SK-N-SH (cell line): Measurements from ENCODE around the gene SPAG8. TPM values are rescaled to one million over a fixed set of nuclear protein-coding genes. Genes with fewer than 3 reads are reported as not detected.
A peak's percentile ranks its signal among the peaks of the same experiment; 100 is the strongest.

Experiments
- CTCF ChIA-PET: fragments of 300-600, 350-600 bp; formaldehyde crosslinking; extraction: SDS; loops from one replicate; lab custom pipeline; 2021; lab: Yijun Ruan, JAX
- POLR2A ChIA-PET: fragments of 350-600 bp; sonication (Branson Sonifier 250); formaldehyde crosslinking; extraction: SDS; loops from one replicate; lab custom pipeline; 2020; ENCODE audit warnings: antibody characterized with exemption, inconsistent platforms; lab: Yijun Ruan, JAX
- DNase-seq: peaks from one replicate; pipeline ENCODE4 v3.0.0; 2012
- H2AFZ ChIP-seq: fragments of 200-600 bp; sonication (generic); 2 replicates; pipeline ENCODE4 v1.8.1; 2016; ENCODE audit warnings: antibody characterized with exemption, mild to moderate bottlenecking, low read depth
- H3F3A ChIP-seq: fragments of 200-600 bp; sonication (generic); replicated peaks from 2 replicates; pipeline ENCODE3; 2016; ENCODE audit warnings: antibody characterized with exemption, mild to moderate bottlenecking; ENCODE audit not compliant: insufficient read depth
- H3K27ac ChIP-seq, 2 experiments: fragments of 200-500 bp in 1 of 2; fragments of 200-600 bp in 1 of 2; sonication (Bioruptor generic) in 1 of 2; sonication (generic), shearing (Covaris generic) in 1 of 2; 2 replicates each; pipeline versions ENCODE4 v1.5.1 to v1.6.1; 2014 to 2016; ENCODE audit warnings: low read depth in 2 of 2, inconsistent platforms in 1 of 2, low read length in 1 of 2, mild to moderate bottlenecking in 1 of 2, mixed read lengths in 1 of 2
- H3K27me3 ChIP-seq: fragments of 200-600 bp; sonication (generic), shearing (Covaris generic); 2 replicates; pipeline ENCODE4 v1.6.1; 2016; ENCODE audit warnings: mixed run types; ENCODE audit not compliant: insufficient read depth
- H3K36me3 ChIP-seq, 2 experiments: fragments of 200-500 bp in 1 of 2; fragments of 200-600 bp in 1 of 2; sonication (Bioruptor generic) in 1 of 2; sonication (generic) in 1 of 2; replicated peaks in 1 of 2; 2 replicates each; pipeline versions ENCODE3 to v1.5.1; 2014 to 2016; ENCODE audit warnings: low read length in 1 of 2, mild to moderate bottlenecking in 1 of 2; ENCODE audit not compliant: insufficient read depth in 2 of 2, control insufficient read depth in 1 of 2
- H3K4me1 ChIP-seq, 2 experiments: fragments of 200-500 bp in 1 of 2; fragments of 200-600 bp in 1 of 2; sonication (Bioruptor generic) in 1 of 2; sonication (generic), shearing (Covaris generic) in 1 of 2; 2 replicates each; pipeline versions ENCODE4 v1.5.1 to v1.6.1; 2014 to 2016; ENCODE audit warnings: low read depth in 1 of 2, low read length in 1 of 2, mixed run types in 1 of 2; ENCODE audit not compliant: insufficient read depth in 2 of 2, control insufficient read depth in 1 of 2
- H3K4me2 ChIP-seq: fragments of 200-600 bp; sonication (generic), shearing (Covaris generic); 2 replicates; pipeline ENCODE4 v1.6.1; 2017; ENCODE audit warnings: mixed run types
- H3K4me3 ChIP-seq, 2 experiments: fragments of 200-500 bp in 1 of 2; fragments of 200-600 bp in 1 of 2; sonication (Bioruptor generic) in 1 of 2; sonication (generic), shearing (Covaris generic) in 1 of 2; 2 replicates each; pipeline versions ENCODE4 v1.5.1 to v1.8.1; 2014 to 2016; ENCODE audit warnings: low read depth in 2 of 2, inconsistent platforms in 1 of 2, low read length in 1 of 2, mild to moderate bottlenecking in 1 of 2, mixed read lengths in 1 of 2, moderate library complexity in 1 of 2
- H3K79me2 ChIP-seq: fragments of 200-600 bp; sonication (generic); 2 replicates; pipeline ENCODE4 v1.8.1; 2017; ENCODE audit warnings: mild to moderate bottlenecking; ENCODE audit not compliant: insufficient read depth
- H3K9ac ChIP-seq: fragments of 200-600 bp; sonication (generic); 2 replicates; pipeline ENCODE4 v1.6.1; 2017; ENCODE audit warnings: mixed run types
- H3K9me2 ChIP-seq: fragments of 200-600 bp; sonication (generic); 2 replicates; pipeline ENCODE4 v1.6.1; 2017; ENCODE audit warnings: mixed run types
- H3K9me3 ChIP-seq: fragments of 200-600 bp; sonication (generic); 2 replicates; pipeline ENCODE4 v1.6.1; 2017; ENCODE audit warnings: mixed run types, mild to moderate bottlenecking, moderate library complexity
- H4K20me1 ChIP-seq: fragments of 200-600 bp; sonication (generic); 2 replicates; pipeline ENCODE4 v1.6.1; 2017; ENCODE audit warnings: mild to moderate bottlenecking, mixed run types; ENCODE audit not compliant: insufficient read depth
- CTCF ChIP-seq: fragments of 200-600 bp; sonication (generic); IDR thresholded peaks from 2 replicates; pipeline ENCODE4 v1.6.1; 2017; ENCODE audit warnings: antibody characterized with exemption, mild to moderate bottlenecking, moderate library complexity
- EP300 ChIP-seq, 2 experiments: IDR thresholded peaks; 2 replicates each; pipeline versions ENCODE4 v1.4.0 to v1.6.1; 2012; ENCODE audit warnings: borderline replicate concordance in 1 of 2, low read depth in 1 of 2, low read length in 1 of 2
- FOSL2 ChIP-seq: IDR thresholded peaks from 2 replicates; pipeline ENCODE4 v1.4.0; 2012; ENCODE audit warnings: low read depth, mild to moderate bottlenecking, moderate library complexity, borderline replicate concordance
- FOXJ3 ChIP-seq: sonication (generic); formaldehyde crosslinking; IDR thresholded peaks from 2 replicates; pipeline ENCODE4 v1.5.1; 2020; ENCODE audit warnings: mild to moderate bottlenecking, missing genetic modification reagents
- FOXM1 ChIP-seq: IDR thresholded peaks from 2 replicates; pipeline ENCODE4 v1.4.0; 2012; ENCODE audit warnings: low read depth, mild to moderate bottlenecking
- GABPA ChIP-seq: IDR thresholded peaks from 2 replicates; pipeline ENCODE4 v1.4.0; 2012; ENCODE audit warnings: low read depth, mild to moderate bottlenecking
- GATA2 ChIP-seq: sonication (generic); formaldehyde crosslinking; IDR thresholded peaks from 2 replicates; pipeline ENCODE4 v1.5.0; 2020; ENCODE audit warnings: mild to moderate bottlenecking, missing genetic modification reagents
- IRF3 ChIP-seq: fragments of 150-350 bp; IDR thresholded peaks from 2 replicates; pipeline ENCODE4 v1.6.1; 2016; ENCODE audit warnings: mild to moderate bottlenecking, low read depth, low read length
- JUND ChIP-seq: IDR thresholded peaks from 2 replicates; pipeline ENCODE4 v1.4.0; 2012
- MAX ChIP-seq: IDR thresholded peaks from 2 replicates; pipeline ENCODE4 v1.4.0; 2012; ENCODE audit warnings: low read depth
- MEF2A ChIP-seq: IDR thresholded peaks from 2 replicates; pipeline ENCODE4 v1.4.0; 2012; ENCODE audit warnings: low read depth, borderline replicate concordance
- MXI1 ChIP-seq: IDR thresholded peaks from 2 replicates; pipeline ENCODE4 v1.6.1; 2012; ENCODE audit warnings: mild to moderate bottlenecking, low read depth, low read length, improper control_type of control experiment
- PBX3 ChIP-seq: IDR thresholded peaks from 2 replicates; pipeline ENCODE4; 2012
- POLR2AphosphoS5 ChIP-seq: IDR thresholded peaks from 2 replicates; pipeline ENCODE4 v1.6.1; 2012; ENCODE audit warnings: low read depth, low read length
- RAD21 ChIP-seq: IDR thresholded peaks from 2 replicates; pipeline ENCODE4 v1.6.1; 2012; ENCODE audit warnings: mild to moderate bottlenecking, low read length
- RFX5 ChIP-seq: IDR thresholded peaks from 2 replicates; pipeline ENCODE4 v1.6.1; 2012; ENCODE audit warnings: mild to moderate bottlenecking, improper control_type of control experiment, low read length
- SIN3A ChIP-seq: IDR thresholded peaks from 2 replicates; pipeline ENCODE4 v1.6.1; 2012; ENCODE audit warnings: low read depth, mild to moderate bottlenecking, low read length, moderate library complexity, borderline replicate concordance
- TEAD4 ChIP-seq: IDR thresholded peaks from 2 replicates; pipeline ENCODE4 v1.4.0; 2012; ENCODE audit warnings: mild to moderate bottlenecking, borderline replicate concordance; ENCODE audit not compliant: insufficient read depth
- YY1 ChIP-seq: IDR thresholded peaks from 2 replicates; pipeline ENCODE4 v1.4.0; 2012; ENCODE audit warnings: low read depth, mild to moderate bottlenecking
- ZBTB33 ChIP-seq: IDR thresholded peaks from 2 replicates; pipeline ENCODE4 v1.4.0; 2012; ENCODE audit warnings: low read depth, borderline replicate concordance
- WGBS: methylation state at CpG from one replicate; pipeline ENCODE4 v1.1.6; 2017; ENCODE audit warnings: low lambda C conversion rate; 5-methylcytosine and 5-hydroxymethylcytosine counted together
- polyA plus RNA-seq, 3 experiments: library from polyadenylated mRNA; depleted of rRNA; stranded (reverse); fragments of >200 nt; gene quantifications; 2 replicates each; pipeline ENCODE4 v1.2.3, GENCODE V29; 2012

Gene SPAG8
- polyA plus RNA-seq, 1 of the 3 experiments (the other 2 are of a cell fraction) = 1.5 TPM

GRCh38 chr9:35791297-35791921 lies 20.7 kb downstream of the SPAG8 start, which contains the start of gene NPR2:
Gene NPR2, plus strand, starts transcription at chr9:35791591. Its CDS starts 818 bp downstream, at chr9:35792409.
- Histone ChIP-seq H3K9me2 (no peaks in the 10 kb centered on the region), H2AFZ (peak within 1 kb of the TSS; percentile 66; the same call in 1 of the 2 replicates), H3K27ac (no peak within 1 kb of the TSS), H3F3A (peaks cover 4% of the 10 kb centered on the region), H3K4me2 (0 out of 2 replicates have a peak within 1 kb of the TSS, but pooled peaks have one; percentile 19), H3K4me3 (no peak within 1 kb of the TSS), H3K27me3 (no peaks in the 10 kb centered on the region), H4K20me1 (no peaks in the 10 kb centered on the region), H3K9me3 (no peaks in the 10 kb centered on the region), H3K36me3 (peaks cover 0 to 3% of the 10 kb centered on the region in 2 experiments), H3K79me2 (no peaks in the 10 kb centered on the region), H3K9ac (no peak within 1 kb of the TSS), H3K4me1 (peaks cover 0 to 12% of the 10 kb centered on the region in 2 experiments; a peak in 1 of 4 replicates)
- POLR2A ChIA-PET = interaction anchor here (1.0 kb wide), 1 partner anchor 21 kb away, joined by 5 read pairs; the partner anchor contains the start of gene SPAG8
- DNase-seq = peak; percentile 71
- CTCF ChIA-PET = interaction anchor here (1.6 to 6.5 kb wide), 4 partner anchors 21 to 90 kb away, joined by 4 to 136 read pairs (median 6); partner anchors contain the start of genes CREB3, SPAG8 and TLN1
- WGBS = 72% methylated on average over 58 of the region's 64 CpGs
- no peak for TF ChIP-seq FOXM1
- TF ChIP-seq CTCF = no peak
- TF ChIP-seq YY1 = no peak
- no peak for TF ChIP-seq JUND
- TF ChIP-seq MXI1 = no peak
- TF ChIP-seq MEF2A = no peak
- TF ChIP-seq TEAD4 = no peak
- no peak for TF ChIP-seq GABPA
- TF ChIP-seq FOSL2 = no peak
- TF ChIP-seq RAD21 = no peak
- no peak for TF ChIP-seq MAX
- no peak for TF ChIP-seq RFX5
- TF ChIP-seq PBX3 = no peak
- TF ChIP-seq SIN3A = no peak
- no peak for TF ChIP-seq ZBTB33
- TF ChIP-seq POLR2AphosphoS5 = no peak
- no peak for TF ChIP-seq EP300 (IDR thresholded peaks at IDR 0.05; ENCODE audit: borderline replicate concordance in 1 of 2, low read depth in 1 of 2, low read length in 1 of 2)
- TF ChIP-seq GATA2 (CRISPR knock-in tag) = no peak
- TF ChIP-seq IRF3 = no peak
- no peak for TF ChIP-seq FOXJ3 (CRISPR knock-in tag)
